Ectodermal cell (in vitro differentiated cells): ENCODE data around the gene TMC6.
"Not testable (repeated sequence)": the region's sequence is repeated elsewhere in the genome, so short reads cannot be mapped to it uniquely, and the experiment has no call there.

Experiments used
- H3K27ac ChIP-seq: 2 replicates; pipeline ENCODE4 v1.7.0; 2013; ENCODE audit warnings: mild to moderate bottlenecking, low read depth, low read length; ENCODE audit not compliant: insufficient read depth, poor library complexity, severe bottlenecking
- H3K27me3 ChIP-seq: 2 replicates; pipeline ENCODE4 v1.7.0; 2013; ENCODE audit warnings: mild to moderate bottlenecking, low read length; ENCODE audit not compliant: insufficient read depth, control insufficient read depth, poor library complexity, severe bottlenecking
- H3K36me3 ChIP-seq: one replicate; pipeline ENCODE4 v1.7.0; 2013; ENCODE audit warnings: low read length; ENCODE audit not compliant: control insufficient read depth, insufficient read depth
- H3K4me1 ChIP-seq: one replicate; pipeline ENCODE4 v1.7.0; 2013; ENCODE audit warnings: low read length; ENCODE audit not compliant: control insufficient read depth, insufficient read depth
- H3K4me3 ChIP-seq: 2 replicates; pipeline ENCODE4 v1.7.0; 2013; ENCODE audit warnings: low read depth, low read length, control low read depth; ENCODE audit not compliant: insufficient read depth
- H3K9me3 ChIP-seq: 2 replicates; pipeline ENCODE4 v1.7.0; 2013; ENCODE audit warnings: mild to moderate bottlenecking, low read length, moderate library complexity; ENCODE audit not compliant: control insufficient read depth
- WGBS, 2 experiments: methylation state at CpG; one replicate each; pipeline ENCODE4 v1.1.7; 2013; ENCODE audit warnings: missing lambda C conversion rate in 2 of 2; 5-methylcytosine and 5-hydroxymethylcytosine counted together

The TMC6 gene

GRCh38 chr17:78141437-78142118 lies 13.0 kb upstream of the TMC6 start:
- Histone ChIP-seq H3K27ac (no peak overlapping the region), H3K9me3 (no peaks in the 10 kb centered on the region), H3K36me3 (no peaks in the 10 kb centered on the region), H3K27me3 (no peaks in the 10 kb centered on the region), H3K4me1 (no peaks in the 10 kb centered on the region), H3K4me3 (no peak overlapping the region)
- WGBS, 2 experiments: 90 to 91% methylated on average over 20 of the region's 20 CpGs

GRCh38 chr17:78140169-78141051 lies 11.9 kb upstream of the TMC6 start:
- H3K9me3 ChIP-seq: no peaks in the 10 kb centered on the region
- no peak overlapping the region for H3K27ac ChIP-seq
- no peaks in the 10 kb centered on the region for H3K36me3 ChIP-seq
- H3K27me3 ChIP-seq: no peaks in the 10 kb centered on the region
- H3K4me3 ChIP-seq: no peak overlapping the region
- 43 to 44% methylated on average over 58 of the region's 58 CpGs for WGBS, 2 experiments
- no peaks in the 10 kb centered on the region for H3K4me1 ChIP-seq

GRCh38 chr17:78139861-78140168 lies 11.3 kb upstream of the TMC6 start:
- not testable (repeated sequence) for H3K9me3 ChIP-seq, H3K27me3 ChIP-seq, H3K36me3 ChIP-seq, H3K4me3 ChIP-seq, H3K27ac ChIP-seq, H3K4me1 ChIP-seq
- 92% methylated on average over 12 of the region's 12 CpGs for WGBS, 2 experiments

GRCh38 chr17:78138204-78139060 lies 9.9 kb upstream of the TMC6 start:
- H3K9me3 ChIP-seq: no peaks in the 10 kb centered on the region
- H3K4me1 ChIP-seq: no peaks in the 10 kb centered on the region
- 81 to 86% methylated on average over 16 to 17 of the region's 17 CpGs for WGBS, 2 experiments
- H3K36me3 ChIP-seq: no peaks in the 10 kb centered on the region
- H3K27me3 ChIP-seq: peaks cover 9% of the 10 kb centered on the region
- no peak overlapping the region for H3K4me3 ChIP-seq
- H3K27ac ChIP-seq: no peak overlapping the region

- no peaks in the 10 kb centered on the region for H3K36me3 ChIP-seq
- no peak overlapping the region for H3K4me3 ChIP-seq
- WGBS, 2 experiments: 81 to 83% methylated on average over 26 of the region's 26 CpGs
- H3K27me3 ChIP-seq: peaks cover 17% of the 10 kb centered on the region
- H3K27ac ChIP-seq: no peak overlapping the region
- no peaks in the 10 kb centered on the region for H3K4me1 ChIP-seq
- no peaks in the 10 kb centered on the region for H3K9me3 ChIP-seq
These were observed 9.0 kb upstream of the TMC6 start for GRCh38 chr17:78137392-78138203.

- no peaks in the 10 kb centered on the region for H3K36me3 ChIP-seq
- H3K27ac ChIP-seq: no peak overlapping the region
- H3K4me1 ChIP-seq: no peaks in the 10 kb centered on the region
- WGBS, 2 experiments: 93 to 95% methylated on average over 9 of the region's 9 CpGs
- no peaks in the 10 kb centered on the region for H3K9me3 ChIP-seq
- peaks cover 33% of the 10 kb centered on the region for H3K27me3 ChIP-seq
- H3K4me3 ChIP-seq: no peak overlapping the region
These were observed 7.4 kb upstream of the TMC6 start for GRCh38 chr17:78135858-78136500.

GRCh38 chr17:78134899-78135385 lies 6.4 kb upstream of the TMC6 start:
- WGBS, 2 experiments: 81 to 82% methylated on average over 9 of the region's 9 CpGs
- H3K4me1 ChIP-seq: no peaks in the 10 kb centered on the region
- no peak overlapping the region for H3K27ac ChIP-seq
- H3K27me3 ChIP-seq: peaks cover 44% of the 10 kb centered on the region
- H3K36me3 ChIP-seq: no peaks in the 10 kb centered on the region
- no peak overlapping the region for H3K4me3 ChIP-seq
- no peaks in the 10 kb centered on the region for H3K9me3 ChIP-seq

- 56 to 58% methylated on average over 39 of the region's 39 CpGs for WGBS, 2 experiments
These were observed 5.7 kb upstream of the TMC6 start for GRCh38 chr17:78133971-78134898.

More at GRCh38 chr17:78133971-78134898, 5.7 kb upstream of the TMC6 start:
- no peaks in the 10 kb centered on the region for H3K4me1 ChIP-seq
- no peaks in the 10 kb centered on the region for H3K9me3 ChIP-seq
- no peak overlapping the region for H3K4me3 ChIP-seq
- no peak overlapping the region for H3K27ac ChIP-seq
- H3K27me3 ChIP-seq: peaks cover 51% of the 10 kb centered on the region
- H3K36me3 ChIP-seq: no peaks in the 10 kb centered on the region
